Activated naive CD8-positive, alpha-beta T cell (primary cell): ENCODE measurements around the gene SEMA3A.

ENCODE experiments used
- H3K27ac Mint-ChIP-seq: one replicate; pipeline ENCODE4 v1.8.0; 2021; ENCODE audit warnings: mixed read lengths
- H3K27me3 Mint-ChIP-seq: one replicate; pipeline ENCODE4 v1.8.0; 2021; ENCODE audit warnings: mixed read lengths
- H3K36me3 Mint-ChIP-seq: one replicate; pipeline ENCODE4 v1.8.0; 2021; ENCODE audit warnings: mixed read lengths
- H3K4me1 Mint-ChIP-seq: one replicate; pipeline ENCODE4 v1.8.0; 2021; ENCODE audit warnings: low read depth, mixed read lengths
- H3K4me3 Mint-ChIP-seq: one replicate; pipeline ENCODE4 v1.8.0; 2021; ENCODE audit warnings: mild to moderate bottlenecking, mixed read lengths
- H3K9me3 Mint-ChIP-seq: one replicate; pipeline ENCODE4 v1.8.0; 2021; ENCODE audit warnings: low read depth, mixed read lengths

The SEMA3A gene

DNA sequence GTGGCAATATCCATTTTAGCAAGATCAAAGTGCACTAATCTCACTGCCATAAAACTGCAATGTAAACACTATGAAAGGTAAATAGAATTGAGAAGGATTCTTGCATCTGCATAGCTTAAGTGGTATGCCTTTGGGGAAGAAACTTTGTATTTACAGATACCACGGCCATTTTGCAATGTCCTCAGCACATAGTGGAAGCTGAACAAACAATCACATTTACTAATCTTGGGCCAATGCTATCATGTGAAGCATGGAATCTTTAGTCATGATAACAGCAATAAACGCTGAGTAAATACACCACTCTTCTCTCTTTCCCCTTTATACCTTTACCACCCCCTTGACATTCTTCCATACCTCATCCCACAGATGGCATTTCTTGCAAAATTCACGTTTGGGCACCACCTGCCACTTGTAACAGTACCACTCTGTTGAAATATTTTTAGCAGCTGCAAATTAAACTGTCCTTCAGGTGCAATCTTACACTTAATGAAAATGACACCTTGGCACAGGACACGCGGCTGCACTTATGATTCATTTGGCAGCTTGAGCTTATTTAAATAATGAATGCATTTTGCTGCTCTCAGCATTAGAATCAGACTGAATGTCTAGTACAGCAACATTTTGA is 171.8 kb downstream of the SEMA3A start:
- H3K27ac Mint-ChIP-seq: no peak overlapping the region
- no peak overlapping the region for H3K4me3 Mint-ChIP-seq
- no peaks in the 10 kb centered on the region for H3K27me3 Mint-ChIP-seq
- H3K9me3 Mint-ChIP-seq: no peaks in the 10 kb centered on the region
- no peaks in the 10 kb centered on the region for H3K36me3 Mint-ChIP-seq
- no peaks in the 10 kb centered on the region for H3K4me1 Mint-ChIP-seq

DNA sequence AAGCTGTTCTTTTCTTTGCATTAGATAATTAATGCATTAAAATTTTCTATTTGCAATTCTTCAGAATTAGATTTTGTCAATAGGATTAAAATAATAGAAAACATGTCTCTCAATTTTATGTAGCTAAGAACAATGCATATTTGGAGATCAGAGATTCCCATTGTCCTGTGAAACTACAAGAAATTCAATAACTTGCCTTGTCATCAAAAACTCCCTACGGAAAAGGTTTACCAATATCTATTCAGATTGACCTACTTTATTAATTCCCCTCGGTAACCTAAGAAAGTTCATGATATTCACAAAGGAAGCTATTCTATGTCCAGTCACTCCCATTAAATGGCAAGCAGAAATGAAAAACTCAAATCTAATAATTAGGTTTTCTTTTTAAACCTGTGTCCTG is 172.6 kb downstream of the SEMA3A start:
- Mint-ChIP-seq H3K4me3 (no peak overlapping the region), H3K27ac (no peak overlapping the region), H3K36me3 (no peaks in the 10 kb centered on the region), H3K9me3 (no peaks in the 10 kb centered on the region), H3K27me3 (no peaks in the 10 kb centered on the region), H3K4me1 (no peaks in the 10 kb centered on the region)

DNA sequence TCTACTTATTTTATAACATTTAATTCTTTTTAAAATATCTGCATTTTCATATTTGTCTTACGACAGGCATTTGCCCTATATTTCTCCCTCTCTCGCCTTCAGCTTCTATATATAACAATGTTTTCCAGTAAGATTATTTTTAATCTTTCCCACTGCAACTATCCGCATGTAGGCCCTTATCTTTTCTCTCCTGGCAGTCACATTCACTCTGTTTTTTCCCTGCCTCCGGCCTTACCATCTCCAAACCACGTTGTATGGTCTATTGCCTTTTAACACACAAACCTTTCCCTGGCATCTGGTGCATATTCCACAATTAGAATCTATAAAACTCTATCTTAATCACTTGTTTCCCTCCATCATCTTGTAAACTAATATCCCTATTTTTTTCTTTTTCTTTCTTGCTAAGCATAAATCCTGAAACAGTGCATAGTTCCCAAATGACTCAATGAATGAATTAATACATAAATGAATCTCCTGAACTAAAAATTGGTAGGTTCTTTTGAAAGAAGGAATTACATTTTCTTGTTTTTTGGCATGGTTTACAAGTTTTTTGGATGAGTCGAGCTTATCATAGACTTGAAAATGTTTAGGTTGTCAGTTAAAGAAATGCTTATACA is 173.2 kb downstream of the SEMA3A start:
- no peak overlapping the region for H3K27ac Mint-ChIP-seq
- no peaks in the 10 kb centered on the region for H3K9me3 Mint-ChIP-seq
- H3K4me3 Mint-ChIP-seq: no peak overlapping the region
- no peaks in the 10 kb centered on the region for H3K4me1 Mint-ChIP-seq
- H3K36me3 Mint-ChIP-seq: no peaks in the 10 kb centered on the region
- no peaks in the 10 kb centered on the region for H3K27me3 Mint-ChIP-seq

DNA sequence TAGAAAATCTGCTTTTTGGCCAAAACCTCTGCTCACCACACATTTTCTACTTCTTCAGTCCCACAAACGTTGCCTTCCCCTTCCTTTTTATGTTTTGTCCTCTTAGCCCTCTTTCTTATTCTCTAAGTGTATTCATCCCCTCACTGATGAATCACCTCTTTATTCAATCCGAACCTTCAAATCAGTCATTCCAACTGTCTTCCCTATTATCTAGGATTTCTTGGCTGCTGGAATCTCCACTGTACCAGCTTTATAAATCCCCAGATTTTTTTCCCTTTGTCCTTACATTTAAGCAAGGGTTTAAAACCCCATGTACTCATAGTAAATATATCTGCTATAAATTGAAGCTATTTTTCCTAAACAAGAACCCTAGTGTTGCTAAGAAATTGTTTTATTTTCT is 176.9 kb downstream of the SEMA3A start:
- Mint-ChIP-seq H3K36me3 (no peaks in the 10 kb centered on the region), H3K9me3 (no peaks in the 10 kb centered on the region), H3K27ac (no peak overlapping the region), H3K4me3 (no peak overlapping the region), H3K4me1 (no peaks in the 10 kb centered on the region), H3K27me3 (no peaks in the 10 kb centered on the region)

GRCh38 chr7:84013616-84014240 is 180.9 kb downstream of the SEMA3A start:
- no peaks in the 10 kb centered on the region for H3K36me3 Mint-ChIP-seq
- no peak overlapping the region for H3K27ac Mint-ChIP-seq
- no peaks in the 10 kb centered on the region for H3K9me3 Mint-ChIP-seq
- H3K4me1 Mint-ChIP-seq: no peaks in the 10 kb centered on the region
- no peak overlapping the region for H3K4me3 Mint-ChIP-seq
- H3K27me3 Mint-ChIP-seq: no peaks in the 10 kb centered on the region

DNA sequence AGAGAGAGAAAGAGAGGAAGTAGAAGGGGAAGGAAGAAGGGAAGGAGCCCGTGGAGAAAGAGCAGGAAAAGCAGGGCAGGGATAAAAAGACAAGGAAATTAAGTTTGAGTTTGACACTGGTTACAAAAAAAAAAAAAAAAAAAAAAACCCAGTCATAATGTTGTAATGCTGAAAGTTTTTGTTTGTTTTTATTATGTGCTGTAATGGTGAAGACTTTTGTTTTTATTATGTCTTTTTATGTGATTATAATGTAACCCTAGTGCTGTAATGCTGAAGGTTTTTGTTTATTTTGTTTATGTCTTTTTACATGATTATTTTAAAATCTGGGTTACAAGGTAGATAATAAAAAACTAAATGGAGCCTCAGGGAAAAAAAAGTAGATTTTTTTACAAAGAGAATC is 184.8 kb downstream of the SEMA3A start:
- Mint-ChIP-seq H3K27me3 (no peaks in the 10 kb centered on the region), H3K4me1 (no peaks in the 10 kb centered on the region), H3K4me3 (no peak overlapping the region), H3K36me3 (peaks cover 2% of the 10 kb centered on the region), H3K27ac (no peak overlapping the region), H3K9me3 (no peaks in the 10 kb centered on the region)

DNA sequence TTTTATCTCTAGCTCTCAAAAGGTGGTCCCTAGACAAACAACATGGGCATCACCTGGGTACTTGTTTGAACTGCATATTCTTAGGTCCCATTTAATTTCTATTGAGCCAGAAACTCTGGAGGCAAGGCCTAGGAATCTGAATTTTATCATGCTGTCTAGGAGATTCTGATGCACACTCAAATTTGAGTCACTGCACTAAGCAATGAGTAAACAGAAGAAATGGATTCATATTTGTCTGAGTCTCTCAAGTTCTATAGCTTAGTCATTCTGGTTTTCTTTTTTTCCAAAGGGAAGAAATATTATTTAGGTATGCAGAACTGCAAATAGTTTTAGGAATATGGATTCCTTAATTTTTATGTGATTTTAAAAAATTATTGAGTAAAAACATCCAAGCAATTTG is 185.5 kb downstream of the SEMA3A start:
- Mint-ChIP-seq H3K27me3 (no peaks in the 10 kb centered on the region), H3K4me1 (no peaks in the 10 kb centered on the region), H3K4me3 (no peak overlapping the region), H3K36me3 (peaks cover 2% of the 10 kb centered on the region), H3K27ac (no peak overlapping the region), H3K9me3 (no peaks in the 10 kb centered on the region)

DNA sequence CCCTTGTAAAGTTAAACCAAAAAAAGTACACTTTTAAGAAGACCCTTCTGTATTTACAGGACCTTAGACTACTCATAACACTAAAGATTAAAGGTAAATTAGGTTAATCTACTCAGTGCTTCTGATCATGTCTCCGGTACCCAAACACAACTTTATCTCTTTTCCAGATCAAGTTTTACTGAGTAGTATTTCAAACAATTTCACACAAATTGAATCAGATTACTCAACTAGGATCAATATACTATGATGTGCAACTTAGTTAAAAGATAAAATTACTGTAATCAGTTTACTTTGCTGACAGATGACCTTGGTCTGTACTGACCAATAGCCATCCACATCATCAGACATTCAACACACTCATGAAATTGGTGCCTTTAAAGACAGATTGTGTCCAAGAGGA is 191.4 kb downstream of the SEMA3A start:
- Mint-ChIP-seq H3K27me3 (no peaks in the 10 kb centered on the region), H3K27ac (no peak overlapping the region), H3K4me1 (no peaks in the 10 kb centered on the region), H3K36me3 (peaks cover 4% of the 10 kb centered on the region), H3K4me3 (no peak overlapping the region), H3K9me3 (no peaks in the 10 kb centered on the region)

GRCh38 chr7:84002348-84002747 is 192.2 kb downstream of the SEMA3A start:
- Mint-ChIP-seq H3K36me3 (peaks cover 4% of the 10 kb centered on the region), H3K9me3 (no peaks in the 10 kb centered on the region), H3K4me1 (no peaks in the 10 kb centered on the region), H3K4me3 (no peak overlapping the region), H3K27me3 (no peaks in the 10 kb centered on the region), H3K27ac (no peak overlapping the region)

DNA sequence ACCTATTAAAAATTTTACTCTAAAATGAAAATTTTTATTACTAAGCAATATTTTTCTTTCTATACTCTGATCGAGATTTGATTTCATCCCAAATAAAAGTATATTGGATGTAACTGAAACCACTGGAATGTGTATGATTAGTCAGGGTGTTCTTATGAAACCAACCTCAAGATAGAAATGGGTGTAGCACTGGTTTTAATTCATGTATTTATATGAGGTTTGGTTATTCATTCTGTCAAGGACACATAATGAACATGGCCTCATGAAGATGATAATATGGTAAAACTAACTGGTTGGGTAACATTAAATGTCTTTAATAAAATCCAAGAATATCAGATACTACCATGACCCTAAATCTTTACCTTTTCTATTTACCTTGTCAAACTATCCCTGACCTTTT is 197.7 kb downstream of the SEMA3A start:
- H3K36me3 Mint-ChIP-seq: peaks cover 2% of the 10 kb centered on the region
- H3K4me1 Mint-ChIP-seq: no peaks in the 10 kb centered on the region
- no peaks in the 10 kb centered on the region for H3K9me3 Mint-ChIP-seq
- no peaks in the 10 kb centered on the region for H3K27me3 Mint-ChIP-seq
- no peak overlapping the region for H3K4me3 Mint-ChIP-seq
- no peak overlapping the region for H3K27ac Mint-ChIP-seq

- Mint-ChIP-seq H3K9me3 (no peaks in the 10 kb centered on the region), H3K4me3 (no peak overlapping the region), H3K4me1 (no peaks in the 10 kb centered on the region), H3K27me3 (no peaks in the 10 kb centered on the region), H3K36me3 (no peaks in the 10 kb centered on the region), H3K27ac (no peak overlapping the region)
These were observed 206.8 kb downstream of the SEMA3A start for GRCh38 chr7:83987764-83988163.

- Mint-ChIP-seq H3K9me3 (no peaks in the 10 kb centered on the region), H3K4me1 (no peaks in the 10 kb centered on the region), H3K4me3 (no peak overlapping the region), H3K27me3 (no peaks in the 10 kb centered on the region), H3K36me3 (no peaks in the 10 kb centered on the region), H3K27ac (no peak overlapping the region)
These were observed 208.8 kb downstream of the SEMA3A start for GRCh38 chr7:83985821-83986220.

DNA sequence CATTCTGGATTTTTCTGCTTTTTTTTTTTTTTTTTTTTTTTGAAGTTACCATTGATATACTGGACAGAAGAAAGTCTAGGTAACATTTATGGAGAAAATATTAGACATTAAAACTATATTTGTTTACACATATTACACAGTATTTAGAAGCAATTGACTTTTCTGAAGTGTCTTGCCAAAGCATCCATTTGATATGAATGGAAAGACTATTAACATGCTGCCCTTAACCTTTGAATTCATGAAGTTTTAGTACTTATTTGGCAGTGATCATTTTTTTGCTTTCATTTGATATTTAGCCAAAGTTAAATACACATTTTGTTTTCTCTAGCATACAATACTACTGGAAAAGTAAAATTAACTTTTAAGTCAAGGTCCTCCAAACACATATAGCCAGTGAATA is 210.0 kb downstream of the SEMA3A start:
- Mint-ChIP-seq H3K36me3 (no peaks in the 10 kb centered on the region), H3K27me3 (no peaks in the 10 kb centered on the region), H3K4me1 (no peaks in the 10 kb centered on the region), H3K27ac (no peak overlapping the region), H3K9me3 (no peaks in the 10 kb centered on the region), H3K4me3 (no peak overlapping the region)

GRCh38 chr7:83984076-83984475 is 210.5 kb downstream of the SEMA3A start:
- no peaks in the 10 kb centered on the region for H3K9me3 Mint-ChIP-seq
- H3K27ac Mint-ChIP-seq: no peak overlapping the region
- H3K4me1 Mint-ChIP-seq: no peaks in the 10 kb centered on the region
- no peak overlapping the region for H3K4me3 Mint-ChIP-seq
- H3K36me3 Mint-ChIP-seq: no peaks in the 10 kb centered on the region
- H3K27me3 Mint-ChIP-seq: no peaks in the 10 kb centered on the region

DNA sequence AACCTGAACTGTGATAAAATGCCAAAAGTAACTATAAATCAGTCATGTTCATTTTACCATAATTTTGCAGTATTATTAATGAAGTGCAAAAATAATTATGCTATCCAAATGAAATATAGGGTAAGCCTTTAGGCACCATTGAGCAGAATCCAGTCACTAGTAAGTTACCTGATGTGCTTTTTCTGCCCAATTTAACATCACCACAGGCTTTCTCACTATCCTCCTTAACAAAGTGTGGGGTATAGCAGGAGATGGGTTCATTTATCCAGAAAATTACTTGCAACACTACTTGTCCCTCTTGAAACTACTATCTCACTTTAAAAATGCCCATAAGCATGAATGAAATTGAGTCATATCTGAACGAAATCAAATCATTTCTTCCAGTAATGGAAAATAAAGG is 211.0 kb downstream of the SEMA3A start:
- Mint-ChIP-seq H3K27me3 (no peaks in the 10 kb centered on the region), H3K27ac (no peak overlapping the region), H3K4me1 (no peaks in the 10 kb centered on the region), H3K36me3 (no peaks in the 10 kb centered on the region), H3K9me3 (no peaks in the 10 kb centered on the region), H3K4me3 (no peak overlapping the region)

DNA sequence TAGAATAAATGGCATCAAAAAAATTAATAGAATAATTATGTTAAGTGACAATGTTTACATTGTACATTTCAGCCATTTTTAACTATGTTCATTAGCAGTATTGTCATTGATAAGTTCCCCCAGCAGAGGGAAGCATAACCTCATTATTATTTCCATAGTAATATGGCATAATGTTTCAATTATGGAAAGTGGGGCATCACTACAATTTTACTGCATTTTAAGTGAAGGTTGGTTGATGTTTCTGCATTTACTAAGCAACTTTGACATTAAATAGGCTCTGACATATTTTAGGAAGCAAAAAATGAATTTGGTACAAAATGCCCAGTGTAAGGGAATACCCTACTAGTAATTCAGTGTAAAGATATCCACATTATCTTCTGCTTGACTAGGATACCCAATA is 218.3 kb downstream of the SEMA3A start:
- H3K27ac Mint-ChIP-seq: no peak overlapping the region
- H3K4me3 Mint-ChIP-seq: no peak overlapping the region
- H3K9me3 Mint-ChIP-seq: no peaks in the 10 kb centered on the region
- H3K36me3 Mint-ChIP-seq: no peaks in the 10 kb centered on the region
- no peaks in the 10 kb centered on the region for H3K4me1 Mint-ChIP-seq
- H3K27me3 Mint-ChIP-seq: no peaks in the 10 kb centered on the region
